Activated CD4-positive, alpha-beta memory T cell treated with anti-CD3 and anti-CD28 coated beads for 36 hours (primary cell): Measurements from ENCODE around the gene ANTXRL. TPM values are rescaled to one million over a fixed set of nuclear protein-coding genes. Genes with fewer than 3 reads are reported as not detected.

ENCODE experiments used
- CTCF ChIA-PET: fragments of 350-600 bp; sonication (Branson Sonifier 250); formaldehyde crosslinking; loops from one replicate; lab custom pipeline; 2021; ENCODE audit warnings: antibody characterized with exemption, inconsistent platforms; lab: Charles Lee
- POLR2A ChIA-PET: fragments of 350-600 bp; sonication (Branson Sonifier 250); formaldehyde crosslinking; loops from one replicate; lab custom pipeline; 2021; ENCODE audit warnings: antibody characterized with exemption; lab: Charles Lee
- DNase-seq: peaks from one replicate; pipeline ENCODE4 v3.0.0-alpha.2; 2020
- H3K27ac Mint-ChIP-seq: one replicate; pipeline ENCODE4 v1.8.0; 2021; ENCODE audit warnings: mixed read lengths
- H3K27me3 Mint-ChIP-seq: one replicate; pipeline ENCODE4 v1.8.0; 2021; ENCODE audit warnings: mixed read lengths
- H3K36me3 Mint-ChIP-seq: one replicate; pipeline ENCODE4 v1.8.0; 2021; ENCODE audit warnings: mixed read lengths
- H3K4me1 Mint-ChIP-seq: one replicate; pipeline ENCODE4 v1.8.0; 2021; ENCODE audit warnings: low read depth, mixed read lengths
- H3K4me3 Mint-ChIP-seq: one replicate; pipeline ENCODE4 v1.8.0; 2021; ENCODE audit warnings: mild to moderate bottlenecking, mixed read lengths
- H3K9me3 Mint-ChIP-seq: one replicate; pipeline ENCODE4 v1.8.0; 2021; ENCODE audit warnings: mixed read lengths
- intact Hi-C: fragments of 100-400 bp; cut with micrococcal nuclease; formaldehyde crosslinking; loops from one replicate; pipeline ENCODE4 v1.15.1; 2023
- total RNA-seq, 2 experiments: library from RNA; stranded (reverse); gene quantifications; one replicate each; pipeline ENCODE4 v1.2.3, GENCODE V29; 2021

Gene ANTXRL
- total RNA-seq, 2 experiments from 2014 or later = not detected

DNA sequence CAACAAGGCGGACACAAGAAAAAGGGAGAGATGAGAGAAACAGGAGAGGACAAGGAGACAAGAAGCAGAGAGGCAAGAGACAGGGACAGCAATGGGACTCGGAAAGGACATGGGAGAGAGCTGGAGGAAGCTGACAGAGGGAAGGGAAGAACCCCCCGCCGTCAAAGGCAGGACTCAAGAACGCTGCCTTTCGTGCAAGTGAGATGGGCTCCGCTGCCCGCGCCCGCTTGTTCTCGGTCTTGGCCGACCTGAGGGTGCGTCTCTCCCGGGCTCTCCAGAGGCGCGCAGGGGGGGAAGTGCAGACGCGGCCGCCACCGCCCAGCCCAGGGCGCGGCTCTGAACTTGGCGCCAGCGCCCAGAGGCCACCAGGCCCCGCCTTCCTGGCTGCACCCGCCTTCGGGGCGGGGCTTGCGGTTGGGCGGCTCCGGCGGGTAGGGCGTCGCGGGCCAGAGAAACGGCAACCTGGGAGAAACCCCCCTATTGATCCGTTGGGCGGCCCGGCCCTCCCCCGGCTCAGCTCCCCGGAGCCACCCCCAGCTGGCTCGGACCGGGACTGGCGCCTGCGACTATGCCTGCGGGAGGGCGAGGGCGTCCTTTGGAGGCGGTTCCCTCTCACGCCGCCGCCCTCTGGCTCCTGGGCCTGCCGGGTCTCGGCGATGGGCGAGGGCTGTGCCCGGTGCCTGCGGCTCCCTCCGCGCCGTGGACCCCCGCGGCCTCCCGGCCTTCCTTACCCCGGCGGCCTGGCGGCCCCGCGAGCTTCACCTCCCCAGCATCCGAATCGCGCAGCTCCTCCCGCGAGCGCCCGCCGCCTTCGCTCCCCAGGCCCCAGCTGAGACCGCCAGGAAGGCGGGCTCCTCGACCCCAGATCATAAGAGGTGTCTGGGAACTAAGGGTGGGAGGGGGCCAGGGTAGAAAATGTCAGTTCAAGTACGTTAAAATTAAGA lies 2.2 kb upstream of the ANTXRL start:
- CTCF ChIA-PET = interaction anchor here (0.5 to 1.5 kb wide), 2 partner anchors 15 to 56 kb away, joined by 3 to 5 read pairs; no protein-coding TSS in a partner anchor
- Mint-ChIP-seq H3K9me3 (no peaks in the 10 kb centered on the region), H3K4me1 (peaks cover 20% of the 10 kb centered on the region), H3K4me3 (peak overlapping the region; percentile 85), H3K27ac (peak overlapping the region; percentile 39), H3K36me3 (no peaks in the 10 kb centered on the region), H3K27me3 (peaks cover 1% of the 10 kb centered on the region)
- POLR2A ChIA-PET = interaction anchor here (1.1 kb wide), 1 partner anchor 16 kb away, joined by 3 read pairs; no protein-coding TSS in a partner anchor
- peak; percentile 88 for DNase-seq
- intact Hi-C loops = loop anchor here (1.0 to 5.0 kb wide), 2 partner anchors 15 to 177 kb away; no protein-coding TSS in a partner anchor

DNA sequence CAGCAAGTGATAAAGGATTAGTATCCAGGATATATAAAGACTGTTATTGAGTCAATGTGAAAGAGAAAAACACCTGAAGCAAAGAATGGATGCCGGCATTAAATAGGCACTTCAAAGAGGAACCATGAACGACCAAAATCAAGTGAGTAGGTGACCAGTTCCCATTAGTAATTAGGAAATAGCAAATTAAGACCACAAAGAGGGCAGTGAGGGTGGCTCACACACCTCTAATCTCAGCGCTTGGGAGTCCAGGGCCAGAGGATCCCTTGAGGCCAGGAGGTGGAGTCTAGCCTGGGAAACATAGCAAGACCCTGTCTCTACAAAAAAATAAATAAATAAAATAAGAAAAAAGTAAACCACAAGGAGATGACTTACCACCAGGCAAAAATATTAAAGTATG lies 1.5 kb upstream of the ANTXRL start:
- peaks cover 1% of the 10 kb centered on the region for H3K27me3 Mint-ChIP-seq
- ChIA-PET POLR2A (no interaction called here), CTCF (no interaction called here)
- H3K4me1 Mint-ChIP-seq = peaks cover 20% of the 10 kb centered on the region
- DNase-seq = no peak
- H3K36me3 Mint-ChIP-seq = no peaks in the 10 kb centered on the region
- intact Hi-C loops = no loop called here
- no peaks in the 10 kb centered on the region for H3K9me3 Mint-ChIP-seq
- H3K27ac Mint-ChIP-seq = no peak overlapping the region
- peak overlapping the region; percentile 85 for H3K4me3 Mint-ChIP-seq

DNA sequence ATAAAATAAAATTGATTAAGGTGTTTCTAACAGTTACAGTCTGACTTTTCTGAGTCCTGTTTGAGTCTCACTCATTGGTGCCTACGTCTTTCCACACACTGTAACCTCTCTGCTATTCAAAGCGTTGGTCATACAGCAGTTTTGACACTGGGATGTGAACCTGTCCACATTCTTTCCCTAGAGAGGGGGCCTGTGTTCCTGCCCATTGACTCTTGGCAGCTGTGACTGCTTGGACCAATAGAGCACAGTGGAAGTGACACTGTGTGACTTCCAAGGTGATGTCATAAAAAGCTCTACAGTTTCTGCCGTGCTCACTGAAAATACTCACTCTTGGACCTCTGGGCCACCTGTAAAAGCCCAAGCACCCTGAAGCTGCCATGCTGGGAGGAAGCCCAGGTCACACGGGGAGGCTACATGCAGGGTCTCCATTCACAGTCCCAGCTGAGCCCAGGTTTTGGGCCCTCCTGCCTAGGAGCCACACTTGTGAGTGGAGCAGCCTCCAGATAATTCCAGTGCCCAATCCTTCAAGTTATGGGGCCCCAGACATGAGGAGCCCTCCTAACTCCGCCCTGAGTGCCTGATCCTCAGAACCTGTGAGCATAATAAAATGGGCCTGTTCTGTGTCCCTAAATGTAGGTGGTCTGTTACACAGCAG lies 704 bp upstream of the ANTXRL start:
- ChIA-PET POLR2A (no interaction called here), CTCF (no interaction called here)
- Mint-ChIP-seq H3K27me3 (peaks cover 1% of the 10 kb centered on the region), H3K9me3 (no peaks in the 10 kb centered on the region), H3K27ac (no peak overlapping the region), H3K4me1 (peaks cover 20% of the 10 kb centered on the region), H3K36me3 (no peaks in the 10 kb centered on the region), H3K4me3 (peak overlapping the region; percentile 3)
- peak; percentile 6 for DNase-seq
- intact Hi-C loops = no loop called here

DNA sequence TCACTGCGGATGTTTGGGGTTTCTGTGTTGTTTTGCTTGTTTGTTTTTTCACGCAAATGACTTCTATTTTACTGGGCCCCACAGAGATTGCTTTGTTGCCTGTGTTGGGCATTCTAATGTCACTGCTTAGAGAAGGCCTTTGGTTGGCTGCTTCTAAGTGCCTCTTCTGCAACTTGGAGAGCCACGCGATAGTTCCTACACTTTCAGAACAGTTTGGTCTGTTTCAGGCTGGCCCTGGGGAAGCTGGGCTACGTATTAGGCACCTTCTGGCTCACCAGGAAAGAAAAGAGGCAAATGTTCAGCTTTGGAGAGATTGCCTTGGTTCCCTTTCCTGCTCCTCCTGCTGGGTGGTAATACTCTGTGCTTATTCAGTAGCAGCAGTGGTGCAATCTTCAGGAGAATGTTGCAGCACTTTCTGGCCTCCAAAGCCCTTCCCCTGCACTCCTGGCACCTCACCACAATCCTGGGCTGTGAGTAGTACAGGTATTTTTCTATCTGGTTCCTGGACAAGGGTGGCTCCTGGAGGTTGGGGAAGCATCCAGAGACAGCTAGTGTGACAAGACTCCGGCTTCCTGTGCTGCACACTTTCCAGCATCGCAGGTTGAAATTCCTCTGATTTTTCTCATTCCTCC lies 1.2 kb downstream of the ANTXRL start:
- no peak overlapping the region for H3K27ac Mint-ChIP-seq
- POLR2A ChIA-PET = no interaction called here
- intact Hi-C loops = no loop called here
- H3K27me3 Mint-ChIP-seq = peaks cover 1% of the 10 kb centered on the region
- no peaks in the 10 kb centered on the region for H3K36me3 Mint-ChIP-seq
- CTCF ChIA-PET = no interaction called here
- peak; percentile 2 for DNase-seq
- H3K4me1 Mint-ChIP-seq = peaks cover 14% of the 10 kb centered on the region
- H3K9me3 Mint-ChIP-seq = no peaks in the 10 kb centered on the region
- no peak overlapping the region for H3K4me3 Mint-ChIP-seq

DNA sequence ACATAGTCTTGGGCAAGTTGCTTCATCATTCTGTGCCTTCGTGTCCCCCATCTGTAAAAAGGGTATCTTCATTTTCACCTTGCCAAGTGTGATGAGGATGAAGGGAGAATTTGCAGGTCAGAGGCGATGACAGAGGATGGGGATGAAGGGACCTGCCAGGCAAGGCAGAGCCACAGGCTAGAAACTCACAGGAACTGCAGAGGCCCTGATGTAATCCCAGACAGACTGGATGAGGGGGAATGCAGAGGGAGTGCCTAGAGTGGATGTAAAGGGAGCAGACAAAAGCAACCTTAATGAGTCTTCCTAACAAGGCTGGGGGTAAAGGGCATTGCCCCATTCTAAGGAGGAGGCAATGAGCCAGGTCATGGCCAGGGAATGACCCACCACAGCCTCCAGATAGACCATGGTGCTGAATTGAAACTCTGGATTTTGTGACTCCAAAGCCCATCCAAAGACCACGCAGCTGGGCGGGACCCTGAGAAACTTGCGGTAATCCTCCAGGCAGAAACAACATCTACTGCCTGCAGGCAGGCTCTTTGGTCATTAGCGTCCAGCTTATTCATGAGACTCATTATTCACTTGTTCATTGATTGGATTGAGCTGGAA lies 1.9 kb downstream of the ANTXRL start:
- Mint-ChIP-seq H3K36me3 (no peaks in the 10 kb centered on the region), H3K27me3 (no peaks in the 10 kb centered on the region), H3K4me1 (peaks cover 7% of the 10 kb centered on the region), H3K9me3 (no peaks in the 10 kb centered on the region), H3K4me3 (no peak overlapping the region), H3K27ac (no peak overlapping the region)
- POLR2A ChIA-PET = no interaction called here
- CTCF ChIA-PET = no interaction called here
- intact Hi-C loops = no loop called here
- peak; percentile 2 for DNase-seq

DNA sequence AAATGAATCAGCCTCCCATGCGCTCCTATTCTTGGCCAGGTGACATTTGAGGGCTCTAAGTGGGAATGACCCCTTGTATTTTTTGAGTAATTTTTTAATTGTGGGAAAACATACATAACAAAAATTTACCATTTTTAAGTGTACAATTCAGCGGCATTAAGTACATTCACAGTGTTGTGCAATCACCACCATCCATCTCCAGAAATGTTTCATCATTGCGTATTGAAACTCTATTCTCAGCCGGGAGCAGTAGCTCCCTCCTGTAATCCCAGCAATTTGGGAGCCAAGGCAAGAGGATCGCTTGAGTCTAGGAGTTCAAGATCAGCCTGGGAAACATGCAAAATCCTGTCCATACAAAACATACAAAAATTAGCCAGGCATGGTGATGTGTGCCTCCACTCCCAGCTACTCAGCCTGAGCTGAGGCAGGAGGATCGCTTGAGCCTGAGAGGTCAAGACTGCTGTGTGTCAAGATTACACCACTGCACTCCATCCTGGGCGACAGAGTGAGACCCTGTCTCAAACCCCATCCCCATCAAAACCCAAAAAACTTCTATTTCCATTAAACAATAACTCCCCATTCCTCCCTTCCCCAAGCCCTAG lies 2.5 kb downstream of the ANTXRL start:
- peak; percentile 4 for DNase-seq
- H3K27ac Mint-ChIP-seq = no peak overlapping the region
- no peaks in the 10 kb centered on the region for H3K36me3 Mint-ChIP-seq
- no peaks in the 10 kb centered on the region for H3K9me3 Mint-ChIP-seq
- H3K27me3 Mint-ChIP-seq = no peaks in the 10 kb centered on the region
- ChIA-PET POLR2A (no interaction called here), CTCF (no interaction called here)
- H3K4me1 Mint-ChIP-seq = peaks cover 2% of the 10 kb centered on the region
- intact Hi-C loops = no loop called here
- H3K4me3 Mint-ChIP-seq = no peak overlapping the region

DNA sequence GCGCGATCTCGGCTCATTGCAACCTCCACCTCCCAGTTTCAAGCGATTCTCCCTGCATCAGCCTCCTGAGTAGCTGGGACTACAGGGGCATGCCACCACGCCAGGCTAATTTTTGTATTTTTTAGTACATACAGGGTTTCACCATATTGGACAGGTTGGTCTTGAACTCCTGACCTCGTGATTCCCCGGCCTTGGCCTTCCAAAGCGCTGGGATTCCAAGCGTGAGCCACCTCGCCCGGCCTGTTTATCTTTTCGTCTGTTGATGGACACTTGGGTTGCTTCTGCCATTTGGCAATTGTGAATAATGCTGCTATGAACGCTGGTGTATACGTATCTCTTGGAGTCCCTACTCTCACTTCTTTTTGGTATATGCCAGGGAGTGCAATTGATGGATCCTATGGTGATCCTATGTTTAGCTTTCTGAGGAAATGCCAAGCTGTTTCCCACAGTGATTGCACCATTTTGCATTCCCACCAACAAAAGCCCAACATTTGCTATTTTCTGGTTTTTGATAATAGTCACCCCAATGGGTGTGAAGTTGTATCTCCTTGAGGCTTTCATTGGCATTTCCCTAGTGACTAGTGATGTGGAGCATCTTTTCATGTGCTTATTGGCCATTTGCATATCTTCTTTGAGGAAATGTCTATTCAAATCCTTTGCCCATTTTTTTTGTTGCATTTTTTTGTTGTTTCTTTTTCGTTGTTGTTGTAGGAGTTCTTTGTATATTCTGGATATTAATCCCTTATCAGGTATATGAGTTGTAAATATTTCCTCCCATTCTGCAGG lies 3.5 kb downstream of the ANTXRL start:
- peak; percentile 0 for DNase-seq
- CTCF ChIA-PET = no interaction called here

DNA sequence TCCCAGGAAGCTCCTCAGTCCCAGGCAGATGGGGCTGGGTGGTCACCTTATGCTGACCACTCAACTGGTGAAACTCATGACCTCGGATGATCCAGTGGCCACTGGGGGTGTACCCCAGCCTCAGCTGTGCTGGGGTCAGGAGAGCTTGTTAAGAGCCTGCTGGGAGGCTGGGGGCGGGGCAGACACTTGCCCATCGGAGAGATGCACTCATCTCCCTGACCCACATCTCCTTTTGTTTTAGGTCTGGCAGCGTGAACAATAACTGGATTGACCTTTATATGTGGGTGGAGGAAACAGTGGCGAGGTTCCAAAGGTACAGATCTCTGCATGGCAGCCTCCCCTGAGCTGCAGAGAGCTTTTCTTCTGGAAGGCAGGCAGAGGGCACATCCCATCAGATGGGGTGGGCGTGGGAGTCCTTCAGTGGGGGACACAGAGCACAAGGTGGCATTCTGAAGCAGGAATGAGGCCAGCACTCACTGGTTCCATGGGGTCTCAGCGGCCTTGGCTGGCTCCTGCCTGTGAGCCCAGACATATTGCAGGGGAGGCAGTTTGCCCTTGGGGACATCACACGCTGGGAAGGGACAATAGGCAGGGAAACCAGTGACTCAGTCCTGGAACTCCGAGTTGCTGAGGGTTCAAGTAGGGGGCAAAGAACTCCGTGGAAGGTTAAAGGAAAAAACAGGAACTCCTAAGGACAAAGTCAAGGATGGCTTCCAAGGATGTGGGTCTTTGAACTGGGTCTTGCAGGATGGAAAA lies 5.2 kb downstream of the ANTXRL start:
- intact Hi-C loops = no loop called here
- peak; percentile 7 for DNase-seq
- H3K27me3 Mint-ChIP-seq = no peaks in the 10 kb centered on the region
- ChIA-PET CTCF (no interaction called here), POLR2A (no interaction called here)
- no peaks in the 10 kb centered on the region for H3K9me3 Mint-ChIP-seq
- H3K4me1 Mint-ChIP-seq = no peaks in the 10 kb centered on the region
- no peak overlapping the region for H3K4me3 Mint-ChIP-seq
- no peaks in the 10 kb centered on the region for H3K36me3 Mint-ChIP-seq
- H3K27ac Mint-ChIP-seq = no peak overlapping the region

More for the DNA sequence above, 3.5 kb downstream of the ANTXRL start:
- POLR2A ChIA-PET = no interaction called here
- Mint-ChIP-seq H3K4me3 (no peak overlapping the region), H3K9me3 (no peaks in the 10 kb centered on the region), H3K27me3 (no peaks in the 10 kb centered on the region), H3K36me3 (no peaks in the 10 kb centered on the region), H3K27ac (no peak overlapping the region), H3K4me1 (peaks cover under 1% of the 10 kb centered on the region)
- intact Hi-C loops = no loop called here

DNA sequence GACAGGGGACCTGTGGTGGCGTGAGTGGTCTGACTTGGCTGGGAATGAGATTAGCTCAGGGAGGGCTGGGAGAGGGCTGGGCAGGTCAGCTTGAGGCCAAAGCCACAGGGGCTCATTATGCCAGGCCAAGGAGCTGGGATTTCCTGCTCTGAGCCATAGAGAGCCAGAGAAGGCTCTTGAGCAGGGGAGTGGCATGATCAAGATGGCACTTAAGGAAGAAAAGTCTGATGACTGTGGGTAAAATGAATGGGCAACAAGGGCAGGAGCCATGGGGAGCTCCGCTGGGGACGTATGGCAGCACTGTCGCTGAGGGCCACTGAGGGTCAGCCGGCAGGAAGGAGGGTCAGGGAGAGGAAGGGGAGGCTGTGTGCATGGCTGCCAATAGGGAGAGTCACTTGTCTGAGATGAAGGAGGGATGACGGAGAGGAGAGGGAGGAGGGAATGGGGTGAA lies 5.8 kb downstream of the ANTXRL start:
- Mint-ChIP-seq H3K4me3 (no peak overlapping the region), H3K36me3 (no peaks in the 10 kb centered on the region), H3K27me3 (no peaks in the 10 kb centered on the region), H3K27ac (no peak overlapping the region), H3K9me3 (no peaks in the 10 kb centered on the region), H3K4me1 (no peaks in the 10 kb centered on the region)
- DNase-seq = peak; percentile 4
- ChIA-PET POLR2A (no interaction called here), CTCF (no interaction called here)
- intact Hi-C loops = no loop called here

DNA sequence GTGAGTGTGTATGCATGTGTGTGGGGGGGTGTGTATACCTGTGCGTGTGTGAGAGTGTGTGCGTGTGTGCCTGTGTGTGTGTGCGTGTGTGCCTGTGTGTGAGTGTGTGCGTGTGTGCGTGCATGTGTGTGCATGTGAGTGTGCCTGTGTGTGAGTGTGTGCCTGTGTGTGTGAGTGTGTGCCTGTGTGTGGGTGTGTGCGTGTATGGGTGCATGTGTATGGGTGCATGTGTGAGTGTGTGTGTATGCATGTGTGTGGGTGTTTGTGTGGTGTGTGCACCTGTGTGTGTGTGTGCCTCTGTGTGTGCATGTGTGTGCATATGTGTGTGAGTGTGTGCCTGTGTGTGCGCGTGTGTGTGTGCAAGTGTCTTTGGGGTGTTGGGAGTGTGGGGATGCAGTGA lies 6.4 kb downstream of the ANTXRL start:
- no peaks in the 10 kb centered on the region for H3K9me3 Mint-ChIP-seq
- peaks cover 5% of the 10 kb centered on the region for H3K4me1 Mint-ChIP-seq
- no peak overlapping the region for H3K27ac Mint-ChIP-seq
- POLR2A ChIA-PET = no interaction called here
- no peak overlapping the region for H3K4me3 Mint-ChIP-seq
- no peaks in the 10 kb centered on the region for H3K27me3 Mint-ChIP-seq
- CTCF ChIA-PET = no interaction called here
- peak; percentile 5 for DNase-seq
- intact Hi-C loops = no loop called here
- H3K36me3 Mint-ChIP-seq = no peaks in the 10 kb centered on the region
